Stimulated activated CD4-positive, alpha-beta T cell treated with anti-CD3 and anti-CD28 coated beads, Interleukin-12 subunit alpha, Interleukin-12 subunit beta, amount 100 ng/mL, for 24 hours (primary cell): ENCODE measurements around the gene KBTBD6.
A peak's percentile ranks its signal among the peaks of the same experiment; 100 is the strongest.
"Not testable (repeated sequence)": the region's sequence is repeated elsewhere in the genome, so short reads cannot be mapped to it uniquely, and the experiment has no call there.

Experiments used
- DNase-seq, 2 experiments: peaks; one replicate each; pipeline ENCODE4 v3.0.0-alpha.2; 2020; ENCODE audit warnings: low read depth in 2 of 2

KBTBD6 gene

DNA sequence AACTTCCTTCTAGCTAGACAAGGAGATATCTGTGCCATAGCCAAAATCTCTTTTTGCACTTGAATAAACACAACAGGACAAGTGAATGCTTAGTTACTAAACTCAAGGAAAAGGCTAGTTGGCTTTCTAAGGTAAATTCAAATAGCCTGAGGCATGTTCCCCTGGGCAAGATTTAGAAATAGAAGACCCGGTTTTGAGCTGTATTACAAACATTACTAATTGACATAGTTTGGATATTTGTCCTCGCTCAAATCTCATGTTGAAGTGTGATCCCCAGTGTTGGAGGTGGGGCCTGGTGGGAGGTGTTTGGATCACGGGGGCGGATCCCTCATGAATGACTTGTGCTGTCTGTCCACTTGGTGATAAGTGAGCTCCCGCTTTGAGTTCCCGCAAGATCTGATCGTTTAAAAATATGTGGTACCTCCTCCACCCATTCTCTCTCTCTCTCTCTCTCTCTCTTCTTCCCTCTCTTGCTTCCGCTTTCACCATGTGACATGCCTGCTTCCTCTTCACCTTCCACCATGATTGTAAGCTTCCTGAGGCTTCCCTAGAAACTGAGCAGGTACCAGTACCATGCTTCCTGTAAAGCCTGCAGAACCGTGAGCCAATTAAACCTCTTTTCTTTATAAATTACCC lies 3.9 kb upstream of the KBTBD6 start:
- no peak for DNase-seq

DNA sequence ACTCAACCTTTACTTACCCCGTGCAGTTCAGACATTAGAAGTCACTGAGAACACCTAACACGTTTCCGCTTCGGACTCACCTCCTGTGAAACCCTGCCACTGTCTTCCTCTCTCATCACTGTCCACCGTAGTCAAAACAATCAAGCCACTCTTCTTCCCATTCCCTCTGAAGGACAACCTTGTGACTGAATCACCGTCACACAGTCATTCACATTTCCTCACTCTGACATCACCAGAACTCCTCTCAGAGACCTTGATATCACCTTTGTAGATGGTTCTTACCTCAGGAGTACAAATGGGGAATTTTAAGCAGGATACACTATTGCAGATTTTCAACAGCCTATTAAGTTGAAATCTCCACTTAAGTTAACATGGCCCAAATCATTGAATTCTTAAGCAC lies 1.3 kb upstream of the KBTBD6 start:
- DNase-seq: no peak

DNA sequence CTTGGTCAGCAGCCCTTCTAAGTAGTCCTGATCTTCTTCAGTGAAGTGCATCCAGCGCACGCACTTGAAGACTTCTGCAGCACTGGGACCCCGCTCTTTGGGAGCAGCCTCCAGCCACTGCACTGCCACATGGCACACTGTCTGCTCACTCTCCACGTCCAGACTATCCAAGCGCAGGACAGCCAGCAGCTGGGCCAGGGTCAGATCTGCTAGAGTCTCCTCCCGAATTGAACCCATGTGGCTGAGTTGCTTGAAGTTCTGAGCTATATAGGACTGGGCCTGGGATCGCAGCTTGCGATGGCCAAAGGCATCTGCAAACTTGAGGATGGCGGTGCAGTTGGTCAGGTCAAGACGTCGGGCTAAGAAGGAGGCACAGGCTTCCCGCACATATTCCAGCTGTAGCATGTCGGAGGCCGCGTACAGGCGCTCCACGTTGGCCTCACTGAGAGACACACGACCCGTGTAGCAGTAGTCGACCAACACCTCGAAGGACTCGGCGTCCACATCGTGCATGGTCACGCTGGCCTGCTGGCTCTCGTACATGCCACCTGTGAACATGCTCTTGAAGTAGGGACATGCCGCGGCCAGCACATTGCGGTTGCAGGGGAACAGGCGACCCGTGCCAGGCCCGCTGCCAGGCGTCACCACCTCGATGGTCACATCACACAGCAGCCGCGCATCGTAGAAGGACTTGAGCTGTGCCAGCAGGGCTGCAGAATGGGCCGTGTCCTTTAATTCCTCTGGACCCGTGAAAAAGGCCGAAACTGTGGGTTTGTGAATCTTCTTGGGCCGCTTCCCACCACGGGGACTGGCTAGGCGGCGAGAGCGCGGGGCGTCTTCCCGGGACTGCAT lies 716 bp downstream of the KBTBD6 start:
- peak in 1 of 2 experiments; percentile 10 for DNase-seq

- not testable (repeated sequence) for DNase-seq
These were observed 1.4 kb downstream of the KBTBD6 start for GRCh38 chr13:41131189-41131588.

- no peak for DNase-seq
These were observed 2.2 kb downstream of the KBTBD6 start for GRCh38 chr13:41130356-41130755.

DNA sequence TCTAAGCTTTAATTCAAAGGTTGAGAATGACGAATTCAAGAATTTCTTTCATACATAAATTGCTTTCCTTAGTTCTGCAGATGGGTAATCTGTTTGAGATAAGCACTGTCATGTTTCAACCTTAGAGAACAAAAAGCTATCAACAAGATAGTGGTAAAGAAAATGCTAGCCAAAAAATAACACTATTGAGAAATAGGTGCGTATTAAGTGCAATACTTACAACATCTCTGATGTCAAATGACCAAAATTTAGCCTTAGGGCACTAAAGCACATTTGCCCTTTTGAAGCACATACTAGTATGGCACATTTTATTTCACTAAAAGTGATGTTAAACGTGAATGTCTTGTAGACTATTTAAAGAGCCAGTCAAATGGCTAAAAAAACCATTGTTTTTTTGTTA lies 4.9 kb downstream of the KBTBD6 start:
- no peak for DNase-seq

GRCh38 chr13:41122838-41123237 lies 9.8 kb downstream of the KBTBD6 start:
- no peak for DNase-seq

GRCh38 chr13:41117869-41118268 lies 14.7 kb downstream of the KBTBD6 start:
- no peak for DNase-seq

- DNase-seq: no peak
These were observed 21.1 kb downstream of the KBTBD6 start for GRCh38 chr13:41111454-41111853.

DNA sequence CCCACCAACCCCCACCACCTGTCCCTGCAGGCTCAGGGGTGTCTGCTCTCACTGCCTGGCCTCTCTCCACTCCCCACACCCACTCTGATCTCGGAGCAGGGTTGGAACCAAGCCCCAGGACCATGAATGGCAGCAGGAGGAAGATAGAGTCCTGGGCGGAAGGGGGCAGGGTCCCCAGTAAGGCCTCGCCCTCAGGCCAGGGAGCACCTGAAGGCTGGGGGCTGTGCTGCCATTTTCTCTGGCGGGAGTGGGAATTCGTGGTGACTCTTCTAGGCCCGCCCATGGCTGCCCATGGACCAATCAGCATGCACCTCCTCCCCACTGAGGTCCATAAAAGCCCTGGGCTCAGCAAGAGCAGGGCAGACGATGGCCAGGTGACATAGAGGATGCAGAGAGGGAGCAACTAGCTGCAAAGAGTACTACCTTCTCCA lies 25.0 kb downstream of the KBTBD6 start:
- no peak for DNase-seq

- DNase-seq: no peak
These were observed 25.5 kb downstream of the KBTBD6 start for GRCh38 chr13:41107104-41107571.

DNA sequence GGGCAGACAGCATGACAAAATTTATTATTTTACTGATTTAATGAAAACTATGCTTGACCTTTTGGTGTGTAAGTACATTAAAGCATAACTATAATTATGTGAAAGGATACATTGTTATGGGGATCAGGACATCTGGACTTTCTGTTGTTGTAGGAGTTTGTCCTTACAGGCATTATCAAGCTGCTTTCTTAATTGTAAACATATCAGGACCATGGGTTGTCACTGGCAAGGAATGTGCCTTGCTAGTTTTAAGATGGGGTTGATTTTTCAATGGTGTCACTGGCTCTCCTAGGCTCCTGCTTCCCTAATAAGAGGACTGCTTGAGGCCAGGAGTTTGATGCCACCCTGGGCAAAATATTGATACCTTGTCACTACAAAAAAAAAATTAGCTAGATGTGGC lies 32.6 kb downstream of the KBTBD6 start:
- no peak for DNase-seq

DNA sequence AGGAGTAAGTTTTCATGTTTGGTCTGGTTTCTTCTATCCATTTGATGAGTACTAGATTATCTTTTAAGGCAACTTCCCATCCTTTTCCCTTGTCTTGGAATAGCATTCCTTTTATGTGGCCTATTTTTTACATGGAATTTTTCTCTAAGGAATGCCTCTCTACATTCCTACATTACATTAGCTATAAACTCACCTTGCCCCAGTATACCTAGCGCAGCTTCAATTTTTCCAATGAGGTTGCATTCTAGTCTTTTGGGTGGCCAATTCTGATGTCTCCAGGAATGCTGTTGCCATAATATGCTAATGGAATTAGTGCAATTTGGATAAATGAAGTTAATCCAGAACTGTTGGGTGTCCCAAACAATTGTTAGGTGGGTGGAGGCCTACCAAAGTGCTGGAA lies 33.8 kb downstream of the KBTBD6 start:
- no peak for DNase-seq

DNA sequence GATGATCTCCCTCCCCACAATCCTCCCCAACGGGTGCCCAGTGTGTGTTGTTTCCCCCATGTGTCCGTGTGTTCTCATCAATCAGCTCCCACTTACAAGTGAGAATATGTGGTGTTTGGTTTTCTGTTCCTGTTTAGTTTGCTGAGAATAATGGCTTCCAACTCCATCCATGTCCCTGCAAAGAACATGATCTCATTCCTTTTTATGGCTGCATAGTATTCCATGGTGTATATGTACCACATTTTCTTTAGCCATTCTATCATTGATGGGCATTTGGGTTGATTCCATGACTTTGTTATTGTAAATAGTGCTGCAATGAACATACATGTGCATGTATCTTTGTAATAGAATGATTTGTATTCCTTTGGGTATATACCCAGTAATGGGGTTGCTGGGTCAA lies 36.9 kb downstream of the KBTBD6 start:
- DNase-seq: not testable (repeated sequence)

DNA sequence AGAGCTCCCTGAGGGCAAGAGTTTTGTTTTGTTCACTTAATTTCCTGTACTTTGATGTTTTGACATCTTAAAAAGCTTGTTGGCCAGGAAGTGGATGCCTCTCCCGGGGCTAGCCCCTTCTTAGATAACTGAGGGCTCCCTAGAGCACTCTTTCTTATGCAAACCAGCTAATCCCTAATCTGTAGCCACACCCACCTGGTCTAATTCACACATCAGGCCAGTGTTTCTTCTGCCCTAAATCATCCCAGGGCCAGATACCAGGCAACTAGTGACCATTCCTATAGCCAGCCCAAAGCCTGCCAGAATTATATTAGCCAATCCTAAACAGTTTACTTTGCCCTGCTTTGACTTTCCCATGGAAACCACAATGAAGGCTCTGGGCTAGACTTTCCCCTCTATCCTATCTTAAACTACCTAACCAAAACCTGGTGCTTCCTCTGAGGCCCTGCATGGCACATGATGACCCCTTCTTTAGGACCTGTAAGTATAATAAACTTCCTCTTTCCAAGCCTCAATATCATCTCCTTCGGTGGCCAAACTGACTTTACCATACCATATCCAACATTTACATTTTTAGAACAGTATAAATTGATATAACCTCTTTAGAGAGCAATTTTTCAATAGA lies 46.5 kb downstream of the KBTBD6 start:
- DNase-seq: no peak

DNA sequence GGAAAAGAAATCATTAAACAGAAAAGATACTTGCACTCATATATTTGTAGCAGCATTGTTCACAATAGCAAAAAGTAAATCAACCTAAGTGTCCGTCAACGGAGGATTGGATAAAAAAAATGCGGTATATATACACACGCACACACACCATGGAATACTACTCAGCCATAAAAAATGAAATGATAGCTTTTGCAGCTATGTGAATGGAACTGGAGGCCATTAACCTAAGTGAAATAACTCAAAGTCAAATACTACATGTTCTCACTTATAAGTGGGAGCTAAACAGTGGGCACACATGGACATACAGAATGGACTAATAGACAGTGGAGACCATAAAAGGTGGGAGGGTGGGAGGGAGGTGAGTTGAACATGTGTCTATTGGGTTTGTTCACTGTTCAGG lies 52.9 kb downstream of the KBTBD6 start:
- no peak for DNase-seq
